Measurements from ENCODE around the gene RAB32. TPM values are rescaled to one million over a fixed set of nuclear protein-coding genes. Genes with fewer than 3 reads are reported as not detected.

Gene RAB32
- polyA plus RNA-seq, 1 of the 3 experiments (the other 2 are of a cell fraction), result 36.9 TPM

- TF ChIP-seq EZH2phosphoT487 (IDR thresholded peaks at IDR 0.05; ENCODE audit: borderline replicate concordance, low read depth), result no peak
- TF ChIP-seq MEF2A (IDR thresholded peaks at IDR 0.05; ENCODE audit: borderline replicate concordance, low read depth), result no peak
Measured at GRCh38 chr6:146542881-146543210, 787 bp upstream of the RAB32 start (continued).

DNA sequence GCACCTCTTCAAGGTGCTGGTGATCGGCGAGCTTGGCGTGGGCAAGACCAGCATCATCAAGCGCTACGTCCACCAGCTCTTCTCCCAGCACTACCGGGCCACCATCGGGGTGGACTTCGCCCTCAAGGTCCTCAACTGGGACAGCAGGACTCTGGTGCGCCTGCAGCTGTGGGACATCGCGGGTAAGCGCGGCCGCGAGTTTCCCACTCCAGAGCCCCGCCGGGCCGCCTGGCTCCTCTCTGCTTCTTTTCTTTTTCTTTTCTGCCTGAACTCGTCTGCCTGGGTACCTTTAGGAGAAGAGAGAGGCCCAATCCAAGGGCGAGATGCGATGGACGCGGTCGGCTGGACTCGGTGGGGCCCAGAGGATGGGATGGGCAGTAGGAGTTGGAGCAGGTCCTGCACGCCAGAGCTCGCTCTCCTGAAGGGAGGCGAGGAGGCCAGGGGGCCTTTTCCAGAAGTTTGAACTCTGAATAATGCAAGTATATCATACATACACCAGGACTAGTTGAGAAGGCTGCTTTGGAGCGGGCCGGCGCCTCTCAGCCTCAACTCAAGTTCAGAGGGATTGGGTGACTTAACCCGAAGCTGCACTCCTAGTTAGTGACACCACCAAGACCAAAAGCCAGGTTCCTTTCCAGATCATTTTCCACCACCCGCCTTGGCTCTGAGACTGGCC is 445 bp downstream of the RAB32 start:
- no peaks in the 10 kb centered on the region for H4K20me1 ChIP-seq (ENCODE audit: insufficient read depth)
- no peaks in the 10 kb centered on the region for H3K9me3 ChIP-seq
- no peak for DNase-seq
- TF ChIP-seq NRF1 (IDR thresholded peaks at IDR 0.05; ENCODE audit: low read depth, low read length) (no peak), MAX (IDR thresholded peaks at IDR 0.05; ENCODE audit: low read depth) (0 out of 2 replicates have a peak, but pooled peaks have one; percentile 17)
- CTCF ChIA-PET, result interaction anchor here (0.6 to 2.6 kb wide), 11 partner anchors 8 to 157 kb away, joined by 3 to 13 read pairs (median 3); no protein-coding TSS in a partner anchor
- no peaks in the 10 kb centered on the region for H3K9me2 ChIP-seq
- H3K9ac ChIP-seq, result peak overlapping the region; percentile 95
- peak overlapping the region; percentile 81 to 88 for H3K4me3 ChIP-seq (ENCODE audit: low read depth in 2 of 2, low read length in 1 of 2)
- peak overlapping the region; percentile 79 to 89 for H3K27ac ChIP-seq (ENCODE audit: low read depth in 2 of 2, low read length in 1 of 2)
- peaks cover 14% of the 10 kb centered on the region for H3F3A ChIP-seq (replicated peaks; ENCODE audit: insufficient read depth)
- WGBS (ENCODE audit: low lambda C conversion rate), result 10% methylated on average over 27 of the region's 33 CpGs
- peaks cover 49% of the 10 kb centered on the region for H3K79me2 ChIP-seq (ENCODE audit: insufficient read depth)
- H3K27me3 ChIP-seq (ENCODE audit: insufficient read depth), result no peaks in the 10 kb centered on the region
- POLR2A ChIA-PET, result no interaction called here
- no peaks in the 10 kb centered on the region for H3K36me3 ChIP-seq (replicated peaks in 1 of 2; ENCODE audit: control insufficient read depth in 1 of 2, insufficient read depth in 2 of 2, low read length in 1 of 2)
- H2AFZ ChIP-seq (ENCODE audit: low read depth), result peak overlapping the region; percentile 84; the same call in 1 of the 2 replicates
- H3K4me1 ChIP-seq (ENCODE audit: control insufficient read depth in 1 of 2, insufficient read depth in 2 of 2, low read depth in 1 of 2, low read length in 1 of 2), result peaks cover 5 to 16% of the 10 kb centered on the region in 2 experiments; a peak in 3 of 4 replicates
- peak overlapping the region; percentile 91 for H3K4me2 ChIP-seq

- 53% methylated on average over 9 of the region's 11 CpGs for WGBS (ENCODE audit: low lambda C conversion rate)
- ChIA-PET CTCF (interaction anchor here (1.1 to 1.6 kb wide), 4 partner anchors 10 to 154 kb away, joined by 3 to 5 read pairs (median 3); no protein-coding TSS in a partner anchor), POLR2A (no interaction called here)
- H3K4me2 ChIP-seq, result peak overlapping the region; percentile 91
- peaks cover 5% of the 10 kb centered on the region in 2 experiments for H3K36me3 ChIP-seq (replicated peaks in 1 of 2; ENCODE audit: control insufficient read depth in 1 of 2, insufficient read depth in 2 of 2, low read length in 1 of 2)
- peak overlapping the region; percentile 95; the same call in 1 of the 2 replicates for H3K9ac ChIP-seq
- H3F3A ChIP-seq (replicated peaks; ENCODE audit: insufficient read depth), result peaks cover 14% of the 10 kb centered on the region
- no peak for DNase-seq
- no peaks in the 10 kb centered on the region for H3K9me2 ChIP-seq
- H3K9me3 ChIP-seq, result no peaks in the 10 kb centered on the region
- peaks cover 5 to 16% of the 10 kb centered on the region in 2 experiments; a peak in 3 of 4 replicates for H3K4me1 ChIP-seq (ENCODE audit: control insufficient read depth in 1 of 2, insufficient read depth in 2 of 2, low read depth in 1 of 2, low read length in 1 of 2)
- 0 out of 2 replicates have a peak overlapping the region, but pooled peaks have one; percentile 84 for H2AFZ ChIP-seq (ENCODE audit: low read depth)
- TF ChIP-seq ZBTB33 (IDR thresholded peaks at IDR 0.05; ENCODE audit: borderline replicate concordance, low read depth) (no peak), FOXM1 (IDR thresholded peaks at IDR 0.05; ENCODE audit: low read depth) (no peak), SIN3A (IDR thresholded peaks at IDR 0.05; ENCODE audit: borderline replicate concordance, low read depth, low read length) (no peak), EZH2phosphoT487 (IDR thresholded peaks at IDR 0.05; ENCODE audit: borderline replicate concordance, low read depth) (no peak), TCF12 (IDR thresholded peaks at IDR 0.05) (no peak), YY1 (IDR thresholded peaks at IDR 0.05; ENCODE audit: low read depth) (no peak), TAF1 (IDR thresholded peaks at IDR 0.05; ENCODE audit: borderline replicate concordance, low read depth, low read length) (no peak), NRF1 (IDR thresholded peaks at IDR 0.05; ENCODE audit: low read depth, low read length) (no peak), USF1 (IDR thresholded peaks at IDR 0.05; ENCODE audit: borderline replicate concordance, low read depth) (no peak), GABPA (IDR thresholded peaks at IDR 0.05; ENCODE audit: low read depth) (no peak)
- TF ChIP-seq, protein P1, sequence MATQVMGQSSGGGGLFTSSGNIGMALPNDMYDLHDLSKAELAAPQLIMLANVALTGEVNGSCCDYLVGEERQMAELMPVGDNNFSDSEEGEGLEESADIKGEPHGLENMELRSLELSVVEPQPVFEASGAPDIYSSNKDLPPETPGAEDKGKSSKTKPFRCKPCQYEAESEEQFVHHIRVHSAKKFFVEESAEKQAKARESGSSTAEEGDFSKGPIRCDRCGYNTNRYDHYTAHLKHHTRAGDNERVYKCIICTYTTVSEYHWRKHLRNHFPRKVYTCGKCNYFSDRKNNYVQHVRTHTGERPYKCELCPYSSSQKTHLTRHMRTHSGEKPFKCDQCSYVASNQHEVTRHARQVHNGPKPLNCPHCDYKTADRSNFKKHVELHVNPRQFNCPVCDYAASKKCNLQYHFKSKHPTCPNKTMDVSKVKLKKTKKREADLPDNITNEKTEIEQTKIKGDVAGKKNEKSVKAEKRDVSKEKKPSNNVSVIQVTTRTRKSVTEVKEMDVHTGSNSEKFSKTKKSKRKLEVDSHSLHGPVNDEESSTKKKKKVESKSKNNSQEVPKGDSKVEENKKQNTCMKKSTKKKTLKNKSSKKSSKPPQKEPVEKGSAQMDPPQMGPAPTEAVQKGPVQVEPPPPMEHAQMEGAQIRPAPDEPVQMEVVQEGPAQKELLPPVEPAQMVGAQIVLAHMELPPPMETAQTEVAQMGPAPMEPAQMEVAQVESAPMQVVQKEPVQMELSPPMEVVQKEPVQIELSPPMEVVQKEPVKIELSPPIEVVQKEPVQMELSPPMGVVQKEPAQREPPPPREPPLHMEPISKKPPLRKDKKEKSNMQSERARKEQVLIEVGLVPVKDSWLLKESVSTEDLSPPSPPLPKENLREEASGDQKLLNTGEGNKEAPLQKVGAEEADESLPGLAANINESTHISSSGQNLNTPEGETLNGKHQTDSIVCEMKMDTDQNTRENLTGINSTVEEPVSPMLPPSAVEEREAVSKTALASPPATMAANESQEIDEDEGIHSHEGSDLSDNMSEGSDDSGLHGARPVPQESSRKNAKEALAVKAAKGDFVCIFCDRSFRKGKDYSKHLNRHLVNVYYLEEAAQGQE (IDR thresholded peaks at IDR 0.05; ENCODE audit: low read depth, low read length), result no peak
- peaks cover 54% of the 10 kb centered on the region for H3K79me2 ChIP-seq (ENCODE audit: insufficient read depth)
- H3K27ac ChIP-seq (ENCODE audit: low read depth in 2 of 2, low read length in 1 of 2), result peak overlapping the region; percentile 79 to 89
- H3K27me3 ChIP-seq (ENCODE audit: insufficient read depth), result no peaks in the 10 kb centered on the region
- H3K4me3 ChIP-seq (ENCODE audit: low read depth in 2 of 2, low read length in 1 of 2), result peak overlapping the region; percentile 81 to 88
- no peaks in the 10 kb centered on the region for H4K20me1 ChIP-seq (ENCODE audit: insufficient read depth)
Measured at GRCh38 chr6:146544616-146545182, 1.1 kb downstream of the RAB32 start.
